GM21515 (cell line): ENCODE measurements around the gene AUTS2.
"Not testable (repeated sequence)": the region's sequence is repeated elsewhere in the genome, so short reads cannot be mapped to it uniquely, and the experiment has no call there.

ENCODE experiments used
- ATAC-seq: cut with Tn5 transposase; IDR thresholded peaks from one replicate; pipeline ENCODE4 v1.9.1; 2021; ENCODE audit not compliant: unreplicated experiment

The AUTS2 gene

GRCh38 chr7:70355198-70356020 is 757.1 kb downstream of the AUTS2 start:
- no peak for ATAC-seq

DNA sequence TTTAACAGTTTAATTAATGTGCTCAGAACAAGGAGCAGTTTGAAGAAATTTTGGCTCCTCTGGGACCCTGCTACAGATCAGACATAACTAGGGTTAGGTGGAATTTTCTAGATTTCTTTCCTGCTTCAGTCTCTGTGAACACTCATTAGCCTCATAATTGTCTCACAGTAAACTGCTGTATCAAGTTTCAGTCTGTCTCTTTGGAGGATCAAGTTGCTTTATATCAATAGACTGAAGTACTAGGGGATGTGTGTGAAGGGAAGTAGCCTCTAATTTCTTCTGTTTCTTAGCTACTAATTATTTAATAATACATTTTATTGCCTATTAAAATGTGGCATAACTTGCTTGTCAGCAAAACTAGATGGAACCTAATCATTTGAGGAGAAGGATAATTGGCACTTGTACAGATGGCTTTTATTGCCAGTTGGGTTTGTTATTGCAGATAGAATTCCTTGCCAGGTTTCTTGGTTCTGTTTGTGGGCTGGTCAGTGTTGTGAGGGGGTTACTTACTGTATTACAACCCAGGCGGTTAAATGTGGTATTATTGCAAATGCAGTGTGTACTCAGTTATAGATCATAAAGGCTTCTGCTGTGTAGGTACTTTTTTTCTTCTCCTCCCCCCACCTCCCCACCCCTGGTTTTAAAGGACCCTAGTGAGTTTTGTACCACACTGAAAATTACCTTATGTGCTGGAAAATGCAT is 758.0 kb downstream of the AUTS2 start:
- no peak for ATAC-seq

GRCh38 chr7:70356787-70357328 is 758.6 kb downstream of the AUTS2 start:
- no peak for ATAC-seq

DNA sequence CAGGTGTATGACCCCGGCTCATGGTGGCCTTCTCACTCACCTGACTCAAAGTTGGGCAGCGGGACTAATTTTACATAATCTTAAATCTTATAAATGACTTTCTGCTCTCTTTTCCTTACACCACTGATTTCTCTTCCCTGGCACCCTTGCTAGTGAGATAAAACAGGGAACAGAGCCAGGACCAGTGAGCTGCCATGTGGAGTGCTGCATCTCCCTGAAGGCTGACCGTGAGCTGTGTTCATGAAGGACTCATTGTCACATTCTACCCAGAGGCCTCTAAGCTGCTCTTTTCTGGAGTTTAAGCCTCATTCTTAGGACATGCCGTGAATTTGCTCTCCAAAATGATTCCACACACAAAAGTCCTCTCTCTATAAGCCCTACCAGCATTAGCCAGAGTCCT is 762.3 kb downstream of the AUTS2 start:
- ATAC-seq = no peak

GRCh38 chr7:70361821-70362220 is 763.5 kb downstream of the AUTS2 start:
- ATAC-seq = no peak

- not testable (repeated sequence) for ATAC-seq
These were observed 766.1 kb downstream of the AUTS2 start for GRCh38 chr7:70364393-70364792.

DNA sequence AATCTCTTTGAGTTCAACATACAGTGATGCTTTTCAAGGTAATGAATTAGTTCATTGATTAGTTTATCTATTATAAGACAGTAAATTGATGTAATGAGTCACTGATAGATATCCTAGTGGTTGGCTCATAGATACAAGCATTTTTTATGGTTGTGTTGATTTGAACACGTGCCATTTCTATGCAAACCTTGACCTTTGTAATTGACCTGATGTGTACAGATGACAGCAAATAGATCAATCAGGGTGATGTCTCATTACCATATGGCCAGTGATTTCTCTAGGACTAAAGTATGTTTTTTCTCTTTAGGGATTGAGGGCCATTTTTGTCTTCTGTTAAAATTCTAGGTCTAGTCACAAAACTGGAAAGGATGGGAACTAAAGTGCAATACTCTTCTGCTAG is 773.4 kb downstream of the AUTS2 start:
- ATAC-seq = no peak

- ATAC-seq = no peak
These were observed 774.7 kb downstream of the AUTS2 start for GRCh38 chr7:70372768-70373515.

DNA sequence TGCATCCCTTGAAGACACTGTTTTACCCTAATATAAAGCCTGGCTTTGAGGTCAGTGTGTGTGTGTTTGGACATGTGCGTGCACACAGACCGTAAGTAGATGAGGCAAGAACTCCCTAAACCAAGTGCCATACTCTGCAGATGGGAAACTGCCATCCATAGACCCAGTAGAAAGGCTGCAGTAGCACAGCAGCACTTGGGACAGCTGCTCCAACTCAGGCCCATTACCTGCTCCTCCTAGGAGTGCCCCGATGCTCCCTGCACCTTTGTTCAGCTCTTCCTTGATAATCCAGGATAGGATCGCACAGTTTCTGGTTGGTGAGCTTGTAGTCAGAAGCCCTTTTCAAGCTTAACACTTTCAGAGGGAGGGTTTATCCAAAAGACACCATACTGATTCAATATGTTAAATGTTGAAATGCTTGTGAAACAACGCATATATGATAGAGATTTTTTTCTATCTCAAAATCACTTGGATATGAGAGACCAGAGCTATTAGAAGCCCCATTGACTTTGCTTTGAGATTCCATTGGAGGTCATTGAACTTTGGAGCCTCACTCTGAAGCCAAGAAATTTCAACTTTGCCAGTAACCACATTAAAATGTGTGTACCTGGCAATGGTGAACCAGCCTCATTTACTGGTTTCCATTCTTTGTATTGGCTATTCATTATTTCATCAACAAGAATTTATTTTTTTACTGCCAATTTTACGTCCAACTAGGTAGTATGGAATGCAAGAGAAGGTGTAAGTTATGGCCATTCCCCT is 776.7 kb downstream of the AUTS2 start:
- ATAC-seq = no peak

DNA sequence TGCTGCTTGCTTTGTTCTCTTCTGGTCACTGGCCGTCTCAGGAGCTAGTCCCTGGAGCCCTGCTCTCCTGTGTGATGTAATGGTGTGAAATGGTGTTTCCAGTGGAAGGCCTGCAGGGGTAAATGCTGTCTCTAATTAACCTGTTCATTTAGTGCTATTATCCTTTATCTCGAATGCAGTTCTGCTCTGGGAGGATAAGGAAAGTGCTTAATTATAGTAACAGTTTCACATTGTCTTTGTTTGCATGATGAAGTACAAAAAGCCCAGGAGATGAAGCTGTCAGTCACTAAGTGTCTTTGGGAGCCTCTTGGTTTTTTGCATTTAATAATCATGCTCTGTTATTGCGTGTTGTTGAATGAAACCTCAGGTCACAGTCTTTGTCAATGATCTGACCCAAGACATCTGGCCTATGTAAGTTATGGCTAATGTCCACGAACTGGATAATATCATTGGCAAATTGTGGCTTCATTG is 778.3 kb downstream of the AUTS2 start:
- no peak for ATAC-seq

- no peak for ATAC-seq
These were observed 779.7 kb downstream of the AUTS2 start for GRCh38 chr7:70377957-70378356.

- ATAC-seq = no peak
These were observed 780.9 kb downstream of the AUTS2 start for GRCh38 chr7:70379210-70379609.

DNA sequence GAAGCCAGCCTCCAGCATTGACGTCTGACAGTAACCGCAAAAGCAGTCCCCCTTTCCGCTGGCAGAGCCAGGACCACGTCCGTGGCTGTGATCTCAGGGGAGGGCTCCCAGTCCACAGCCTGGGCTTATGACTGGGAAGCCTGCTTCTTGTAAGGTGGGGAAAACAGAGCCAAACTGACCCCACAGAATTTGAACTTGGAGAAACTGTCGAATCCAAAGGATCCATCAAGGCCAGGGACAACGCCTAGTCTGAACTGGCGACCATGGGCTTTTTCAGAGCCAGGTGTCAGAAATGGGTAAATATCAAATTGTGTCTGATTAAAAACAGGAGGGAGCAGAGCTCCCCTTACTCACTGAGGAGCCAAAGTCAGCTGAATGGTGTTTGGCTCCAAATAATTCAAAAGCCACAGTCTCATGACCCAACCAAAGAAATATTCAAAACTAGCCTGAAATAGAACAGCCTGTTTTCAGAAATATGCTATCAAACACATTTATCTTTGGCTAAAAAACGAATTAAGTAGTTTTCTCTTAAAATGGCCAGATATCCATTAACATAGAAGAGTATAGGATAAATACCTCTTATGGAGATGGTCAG is 782.2 kb downstream of the AUTS2 start:
- ATAC-seq = no peak

- no peak for ATAC-seq
These were observed 784.9 kb downstream of the AUTS2 start for GRCh38 chr7:70383066-70383782.

DNA sequence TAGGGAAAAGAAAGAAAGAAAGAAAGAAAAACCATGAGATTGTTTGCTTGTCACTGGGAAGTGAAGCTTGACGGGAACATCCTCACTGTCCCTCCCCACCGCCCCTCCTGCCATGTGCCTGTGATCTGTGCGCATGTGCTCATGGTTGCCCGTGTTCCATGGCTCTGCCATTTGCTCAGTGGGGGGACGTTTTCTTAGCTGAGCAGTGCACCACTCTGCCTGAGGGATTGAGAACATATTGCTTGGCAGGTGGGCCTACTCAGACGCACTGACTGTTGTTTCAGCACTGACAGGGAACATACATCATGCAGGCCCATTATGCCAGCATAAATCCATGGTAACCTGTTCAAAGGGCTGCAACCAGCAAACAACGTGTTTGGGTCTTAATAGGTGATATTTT is 785.7 kb downstream of the AUTS2 start:
- no peak for ATAC-seq

DNA sequence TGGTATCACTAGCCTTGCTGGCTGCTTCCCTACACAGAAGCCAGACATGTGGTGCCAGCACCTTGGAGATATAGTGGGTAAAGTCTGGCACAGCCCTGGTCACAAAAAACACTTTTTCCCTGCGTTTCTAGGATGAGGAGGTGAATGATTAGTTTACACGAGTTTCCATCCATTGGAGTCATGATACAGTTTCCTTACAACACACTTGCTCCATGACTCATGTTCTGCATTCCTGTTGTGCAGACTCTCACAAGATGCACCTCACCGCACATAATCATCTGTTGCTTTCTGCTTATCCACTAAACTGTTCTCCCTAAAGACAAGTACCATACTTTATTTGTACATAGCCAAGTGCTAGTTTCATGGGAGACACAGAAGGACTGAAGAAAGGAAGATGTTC is 786.6 kb downstream of the AUTS2 start:
- no peak for ATAC-seq

DNA sequence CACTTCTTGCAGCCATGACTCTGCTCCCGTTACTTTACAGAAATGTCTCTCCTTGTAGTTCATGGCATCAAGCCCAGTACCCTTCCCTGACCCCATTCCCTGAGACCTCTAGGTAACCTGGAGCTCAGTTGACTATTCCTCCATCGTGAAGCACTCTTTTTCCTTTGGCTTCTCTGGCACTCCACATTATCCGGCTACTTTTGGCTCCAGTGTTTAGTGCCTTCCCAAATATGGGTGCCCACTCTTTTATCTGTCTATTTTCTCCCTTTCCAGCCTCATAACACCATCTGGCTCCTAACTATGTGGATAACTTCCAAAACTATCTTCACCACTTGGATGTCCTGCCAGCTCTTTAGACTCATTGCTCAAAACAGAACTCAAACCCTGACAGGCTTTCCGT is 788.9 kb downstream of the AUTS2 start:
- ATAC-seq = no peak

GRCh38 chr7:70389531-70390151 is 791.4 kb downstream of the AUTS2 start:
- ATAC-seq = no peak

DNA sequence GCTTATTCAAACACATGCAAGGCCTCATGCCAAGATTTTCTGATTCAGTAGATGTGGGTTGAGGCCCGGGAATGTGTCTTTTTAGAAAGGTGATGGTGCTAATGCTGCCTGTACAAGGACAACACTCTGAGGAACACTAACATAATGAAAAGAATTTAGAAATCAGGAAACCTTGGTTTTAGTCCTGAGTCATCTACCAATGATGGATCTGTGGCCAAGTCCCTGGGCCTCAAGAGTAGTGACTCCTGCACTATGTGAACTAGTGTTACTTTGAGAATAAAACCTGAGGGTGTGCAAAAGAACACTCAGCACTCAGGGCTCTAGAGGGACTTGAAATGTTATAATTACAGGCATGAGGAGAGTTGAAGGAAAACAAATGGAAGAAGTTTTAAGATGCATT is 792.0 kb downstream of the AUTS2 start:
- no peak for ATAC-seq
